Astrocyte (in vitro differentiated cells and primary cell): ENCODE measurements around the gene MRPL10. TPM values are rescaled to one million over a fixed set of nuclear protein-coding genes. Genes with fewer than 3 reads are reported as not detected.

ENCODE experiments used
- DNase-seq: peaks from one replicate; pipeline ENCODE4 v3.0.0-alpha.2; 2010; ENCODE audit warnings: low read depth
- FAIRE-seq: peaks from 2 replicates; lab custom pipeline; 2011; peaks lifted over from hg19 to GRCh38; lab: Jason Lieb, UNC
- H2AFZ ChIP-seq: 2 replicates; pipeline ENCODE4 v1.6.0; 2012; ENCODE audit warnings: low read depth, low read length, inconsistent platforms
- H3K27ac ChIP-seq: 2 replicates; pipeline ENCODE4 v1.5.1; 2011; ENCODE audit warnings: low read depth, low read length, inconsistent platforms
- H3K27me3 ChIP-seq: 2 replicates; pipeline ENCODE4 v1.6.0; 2011; ENCODE audit warnings: low read length, inconsistent platforms; ENCODE audit not compliant: insufficient read depth
- H3K36me3 ChIP-seq: 2 replicates; pipeline ENCODE4 v1.5.1; 2011; ENCODE audit warnings: low read length, inconsistent platforms; ENCODE audit not compliant: insufficient read depth
- H3K4me1 ChIP-seq: 2 replicates; pipeline ENCODE4 v1.5.1; 2011; ENCODE audit warnings: low read length, inconsistent platforms; ENCODE audit not compliant: insufficient read depth
- H3K4me2 ChIP-seq: 2 replicates; pipeline ENCODE4 v1.6.0; 2012; ENCODE audit warnings: low read length, inconsistent platforms
- H3K4me3 ChIP-seq: 2 replicates; pipeline ENCODE4 v1.5.1; 2011; ENCODE audit warnings: low read depth, mild to moderate bottlenecking, low read length, inconsistent platforms; ENCODE audit not compliant: insufficient read depth
- H3K79me2 ChIP-seq: 2 replicates; pipeline ENCODE4 v1.6.0; 2012; ENCODE audit warnings: mild to moderate bottlenecking, low read length, inconsistent platforms; ENCODE audit not compliant: insufficient read depth
- H3K9ac ChIP-seq: 2 replicates; pipeline ENCODE4 v1.6.0; 2012; ENCODE audit warnings: mild to moderate bottlenecking, low read length, inconsistent platforms
- H3K9me3 ChIP-seq: 2 replicates; pipeline ENCODE4 v1.5.1; 2012; ENCODE audit warnings: low read depth, mild to moderate bottlenecking, low read length, inconsistent platforms; ENCODE audit not compliant: insufficient read depth
- H4K20me1 ChIP-seq: 2 replicates; pipeline ENCODE4 v1.6.0; 2012; ENCODE audit warnings: low read length, inconsistent platforms; ENCODE audit not compliant: insufficient read depth
- H3K27ac Mint-ChIP-seq: one replicate; pipeline ENCODE4 v1.8.0; 2021; ENCODE audit warnings: mild to moderate bottlenecking, mixed read lengths; ENCODE audit not compliant: unreplicated experiment
- H3K27me3 Mint-ChIP-seq: one replicate; pipeline ENCODE4 v1.8.0; 2021; ENCODE audit warnings: low read depth, mixed read lengths; ENCODE audit not compliant: unreplicated experiment
- H3K36me3 Mint-ChIP-seq: one replicate; pipeline ENCODE4 v1.8.0; 2021; ENCODE audit warnings: low read depth, mixed read lengths; ENCODE audit not compliant: unreplicated experiment
- H3K4me1 Mint-ChIP-seq: one replicate; pipeline ENCODE4 v1.8.0; 2021; ENCODE audit warnings: low read depth, mixed read lengths; ENCODE audit not compliant: unreplicated experiment
- H3K4me3 Mint-ChIP-seq: one replicate; pipeline ENCODE4 v1.8.0; 2021; ENCODE audit warnings: mild to moderate bottlenecking, moderate library complexity, mixed read lengths; ENCODE audit not compliant: unreplicated experiment
- H3K9me3 Mint-ChIP-seq: one replicate; pipeline ENCODE4 v1.8.0; 2021; ENCODE audit warnings: mild to moderate bottlenecking, mixed read lengths; ENCODE audit not compliant: unreplicated experiment
- EZH2 ChIP-seq: IDR thresholded peaks from 2 replicates; pipeline ENCODE4 v1.6.1; 2012; ENCODE audit warnings: mild to moderate bottlenecking, low read length, inconsistent platforms; ENCODE audit not compliant: insufficient read depth
- total RNA-seq: library from RNA; stranded (reverse); gene quantifications from 2 replicates; pipeline ENCODE4 v1.2.1, GENCODE V29; 2021
- TF ChIP-seq, protein P1 (sequence below): IDR thresholded peaks from 2 replicates; pipeline ENCODE4 v1.5.1; 2011; ENCODE audit warnings: low read depth, mild to moderate bottlenecking, inconsistent platforms, low read length, moderate library complexity; ENCODE audit not compliant: insufficient read depth

Gene MRPL10
- total RNA-seq, 1 donor from 2014 or later = 33.2 TPM

DNA sequence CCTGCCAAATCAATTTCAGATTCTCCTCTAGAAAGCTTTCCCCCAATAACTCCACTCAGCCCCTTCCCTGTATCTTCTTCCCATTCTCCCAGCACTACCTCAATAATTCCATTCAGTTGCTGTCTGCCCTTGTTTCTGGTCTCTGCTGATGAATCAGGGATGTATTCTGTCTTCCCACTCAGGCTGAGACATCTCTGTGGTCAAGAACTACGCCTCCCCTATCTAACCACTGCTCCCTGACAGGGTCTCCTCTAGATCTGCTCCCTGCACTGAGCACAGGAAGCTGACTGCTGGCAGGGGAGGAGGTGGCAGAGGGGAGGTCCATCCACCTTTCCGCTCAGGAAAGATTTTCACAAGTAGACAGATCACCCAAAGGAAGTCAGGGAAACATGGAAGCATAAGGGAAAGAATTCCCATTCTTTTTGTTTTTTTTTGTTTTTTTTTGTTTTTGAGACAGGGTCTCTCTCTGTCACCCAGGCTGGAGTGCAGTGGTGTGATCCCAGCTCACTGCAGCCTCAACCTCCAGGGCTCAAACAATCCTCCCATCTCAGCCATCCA is 47.8 kb upstream of the MRPL10 start:
- H3K4me3 Mint-ChIP-seq = no peak overlapping the region
- Histone ChIP-seq H3K27ac (no peak overlapping the region), H3K4me2 (peak overlapping the region; percentile 65), H4K20me1 (no peaks in the 10 kb centered on the region), H3K36me3 (no peaks in the 10 kb centered on the region), H3K9me3 (no peaks in the 10 kb centered on the region), H3K4me3 (no peak overlapping the region), H3K4me1 (peaks cover 15% of the 10 kb centered on the region), H3K9ac (no peak overlapping the region), H3K27me3 (peaks cover 13% of the 10 kb centered on the region), H2AFZ (no peak overlapping the region), H3K79me2 (no peaks in the 10 kb centered on the region)
- FAIRE-seq = no peak
- TF ChIP-seq, protein P1, sequence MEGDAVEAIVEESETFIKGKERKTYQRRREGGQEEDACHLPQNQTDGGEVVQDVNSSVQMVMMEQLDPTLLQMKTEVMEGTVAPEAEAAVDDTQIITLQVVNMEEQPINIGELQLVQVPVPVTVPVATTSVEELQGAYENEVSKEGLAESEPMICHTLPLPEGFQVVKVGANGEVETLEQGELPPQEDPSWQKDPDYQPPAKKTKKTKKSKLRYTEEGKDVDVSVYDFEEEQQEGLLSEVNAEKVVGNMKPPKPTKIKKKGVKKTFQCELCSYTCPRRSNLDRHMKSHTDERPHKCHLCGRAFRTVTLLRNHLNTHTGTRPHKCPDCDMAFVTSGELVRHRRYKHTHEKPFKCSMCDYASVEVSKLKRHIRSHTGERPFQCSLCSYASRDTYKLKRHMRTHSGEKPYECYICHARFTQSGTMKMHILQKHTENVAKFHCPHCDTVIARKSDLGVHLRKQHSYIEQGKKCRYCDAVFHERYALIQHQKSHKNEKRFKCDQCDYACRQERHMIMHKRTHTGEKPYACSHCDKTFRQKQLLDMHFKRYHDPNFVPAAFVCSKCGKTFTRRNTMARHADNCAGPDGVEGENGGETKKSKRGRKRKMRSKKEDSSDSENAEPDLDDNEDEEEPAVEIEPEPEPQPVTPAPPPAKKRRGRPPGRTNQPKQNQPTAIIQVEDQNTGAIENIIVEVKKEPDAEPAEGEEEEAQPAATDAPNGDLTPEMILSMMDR = no peak
- no peak for TF ChIP-seq EZH2
- DNase-seq = peak; percentile 80
- H3K36me3 Mint-ChIP-seq = no peaks in the 10 kb centered on the region
- peak overlapping the region; percentile 86 for H3K27ac Mint-ChIP-seq
- peaks cover 18% of the 10 kb centered on the region for H3K4me1 Mint-ChIP-seq
- H3K9me3 Mint-ChIP-seq = no peaks in the 10 kb centered on the region
- H3K27me3 Mint-ChIP-seq = peaks cover 23% of the 10 kb centered on the region

DNA sequence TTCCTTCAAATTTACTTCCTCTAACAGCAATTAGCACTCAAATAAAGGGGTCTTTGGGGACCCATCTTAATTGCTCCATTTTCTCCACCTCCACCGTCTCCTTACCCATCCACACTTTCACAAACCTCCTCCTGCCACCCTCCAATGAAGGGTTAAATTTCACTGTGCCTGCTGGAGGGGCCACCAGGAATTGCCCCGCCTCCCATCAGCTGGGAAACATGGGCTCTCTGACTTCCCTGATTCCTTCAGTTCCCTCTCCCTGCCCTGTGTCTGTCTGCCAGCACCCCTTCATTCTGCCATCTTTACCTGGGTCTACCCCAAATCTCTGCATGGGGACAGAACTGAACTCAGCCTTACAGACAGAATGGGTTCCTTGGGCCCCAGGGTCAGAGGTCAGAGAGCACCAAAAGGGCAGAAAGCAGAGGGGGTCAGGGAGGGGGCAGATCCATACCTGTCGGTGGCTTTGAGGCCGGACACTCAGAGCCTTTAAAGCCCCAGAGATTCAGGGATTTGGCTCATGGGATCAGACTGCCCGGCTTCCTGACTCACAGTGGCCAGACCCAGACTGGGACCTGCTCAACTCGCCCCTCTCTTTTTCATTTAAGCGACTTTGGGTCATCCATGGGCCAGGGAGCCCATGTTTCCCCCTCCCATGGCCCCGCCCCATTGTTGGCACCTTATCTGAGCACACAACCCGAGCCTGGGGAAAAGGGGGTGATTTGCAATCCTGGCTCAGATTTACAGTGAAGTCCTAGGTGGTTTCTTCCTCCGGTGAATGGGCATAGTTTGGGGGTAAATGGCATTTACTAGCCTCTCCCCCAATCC is 47.1 kb upstream of the MRPL10 start:
- peak overlapping the region; percentile 86 for H3K27ac Mint-ChIP-seq
- H3K9ac ChIP-seq = no peak overlapping the region
- H3K4me3 Mint-ChIP-seq = no peak overlapping the region

More for the DNA sequence above, 47.1 kb upstream of the MRPL10 start:
- Mint-ChIP-seq H3K36me3 (no peaks in the 10 kb centered on the region), H3K4me1 (peaks cover 18% of the 10 kb centered on the region), H3K27me3 (peaks cover 18% of the 10 kb centered on the region), H3K9me3 (no peaks in the 10 kb centered on the region)
- Histone ChIP-seq H3K4me2 (peak overlapping the region; percentile 65), H3K4me3 (no peak overlapping the region), H3K27ac (no peak overlapping the region), H4K20me1 (no peaks in the 10 kb centered on the region), H3K9me3 (no peaks in the 10 kb centered on the region), H3K79me2 (no peaks in the 10 kb centered on the region), H3K4me1 (peaks cover 15% of the 10 kb centered on the region), H3K27me3 (peaks cover 16% of the 10 kb centered on the region), H2AFZ (no peak overlapping the region), H3K36me3 (no peaks in the 10 kb centered on the region)
- DNase-seq (no peak), FAIRE-seq (no peak)
- no peak for TF ChIP-seq EZH2
- TF ChIP-seq, protein P1 = no peak
